PC-3 (cell line): Measurements from ENCODE around the gene ZC3HAV1. TPM values are rescaled to one million over a fixed set of nuclear protein-coding genes. Genes with fewer than 3 reads are reported as not detected.

Source experiments
- ATAC-seq: fragments of 200-7000 bp; cut with Tn5 transposase; 2 replicates; pipeline ENCODE4 v1.9.1; 2020; ENCODE audit warnings: mild to moderate bottlenecking, moderate library complexity
- BruUV-seq: library from RNA; stranded (reverse); fragments of 400-500 nt; replicated peaks from 2 replicates; lab custom pipeline; 2021; lab: Mats Ljungman, UMichigan
- CTCF ChIA-PET: fragments of 300-600 bp; sonication (Branson Sonifier 250); formaldehyde crosslinking; loops from one replicate; lab custom pipeline; 2022; ENCODE audit warnings: antibody characterized with exemption; lab: Charles Lee
- POLR2A ChIA-PET: fragments of 300-600 bp; sonication (Branson Sonifier 250); formaldehyde crosslinking; loops from one replicate; lab custom pipeline; 2022; ENCODE audit warnings: antibody characterized with exemption; ENCODE audit not compliant: unreplicated experiment; lab: Charles Lee
- DNase-seq: peaks from one replicate; pipeline ENCODE4 v3.0.0-alpha.2; 2015
- H2AFZ ChIP-seq: fragments of 300-600 bp; sonication (generic); 2 replicates; pipeline ENCODE4 v1.6.0; 2016; ENCODE audit warnings: antibody characterized with exemption, low read length
- H3F3A ChIP-seq: fragments of 300-600 bp; sonication (generic); one replicate; pipeline ENCODE4 v1.6.0; 2017; ENCODE audit warnings: antibody characterized with exemption, low read length, control low read depth, mild to moderate bottlenecking; ENCODE audit not compliant: unreplicated experiment
- H3K27ac ChIP-seq: fragments of 300-600 bp; sonication (generic); 2 replicates; pipeline ENCODE4 v1.5.1; 2016; ENCODE audit warnings: mild to moderate bottlenecking, low read length
- H3K27me3 ChIP-seq: fragments of 300-600 bp; sonication (generic); 2 replicates; pipeline ENCODE4 v1.6.1; 2016; ENCODE audit warnings: low read length, mixed read lengths
- H3K36me3 ChIP-seq: fragments of 300-600 bp; sonication (generic); 2 replicates; pipeline ENCODE4 v1.6.1; 2016; ENCODE audit warnings: low read depth, mixed run types, low read length, mixed read lengths
- H3K4me1 ChIP-seq: fragments of 300-600 bp; sonication (generic); 2 replicates; pipeline ENCODE4 v1.5.1; 2016; ENCODE audit warnings: low read length; ENCODE audit not compliant: insufficient read depth
- H3K4me2 ChIP-seq: fragments of 300-600 bp; sonication (generic); 2 replicates; pipeline ENCODE4 v1.6.0; 2016; ENCODE audit warnings: low read length
- H3K4me3 ChIP-seq: fragments of 300-600 bp; sonication (generic); 2 replicates; pipeline ENCODE4 v1.5.1; 2016; ENCODE audit warnings: mild to moderate bottlenecking, low read length, mixed read lengths
- H3K79me2 ChIP-seq: fragments of 300-600 bp; sonication (generic); 2 replicates; pipeline ENCODE4 v1.6.1; 2017; ENCODE audit warnings: low read length, mixed read lengths
- H3K9ac ChIP-seq: fragments of 300-600 bp; sonication (generic); 2 replicates; pipeline ENCODE4 v1.6.0; 2016; ENCODE audit warnings: mild to moderate bottlenecking, low read length
- H3K9me2 ChIP-seq: fragments of 300-600 bp; sonication (generic); replicated peaks from 2 replicates; pipeline ENCODE4 v1.6.1; 2016; ENCODE audit warnings: mixed run types, low read length, mixed read lengths
- H3K9me3 ChIP-seq: fragments of 300-600 bp; sonication (generic); 2 replicates; pipeline ENCODE4 v1.6.1; 2016; ENCODE audit warnings: low read length, mixed read lengths
- H4K20me1 ChIP-seq: fragments of 300-600 bp; sonication (generic); 2 replicates; pipeline ENCODE4 v1.6.1; 2016; ENCODE audit warnings: low read length, mixed read lengths
- CTCF ChIP-seq: fragments of 300-600 bp; sonication (generic); conservative IDR thresholded peaks from 2 replicates; pipeline ENCODE4 v1.5.1; 2017; ENCODE audit warnings: antibody characterized with exemption, low read depth, mild to moderate bottlenecking, low read length
- EZH2 ChIP-seq: fragments of 300-600 bp; sonication (generic); IDR thresholded peaks from one replicate; pipeline ENCODE4 v1.6.1; 2017; ENCODE audit warnings: antibody characterized with exemption, mild to moderate bottlenecking, low read length; ENCODE audit not compliant: unreplicated experiment
- EZH2phosphoT487 ChIP-seq: fragments of 300-600 bp; sonication (generic); IDR thresholded peaks from 2 replicates; pipeline ENCODE4 v1.6.1; 2018; ENCODE audit warnings: mild to moderate bottlenecking, antibody characterized with exemption, low read length, borderline replicate concordance
- intact Hi-C: fragments of 100-400 bp; cut with micrococcal nuclease; formaldehyde crosslinking; loops from 2 replicates; pipeline ENCODE4 v1.9.0; 2023
- total RNA-seq: library from RNA; depleted of rRNA; stranded (reverse); fragments of >200 nt; gene quantifications from 2 replicates; pipeline ENCODE4 v1.2.3, GENCODE V29; 2014

Gene ZC3HAV1
- total RNA-seq, 1 experiment from 2014 or later, result 19.6 TPM

GRCh38 chr7:139118805-139119485 lies 9.4 kb upstream of the ZC3HAV1 start:
- Histone ChIP-seq H3K4me2 (peak overlapping the region; percentile 56), H3K4me1 (peaks cover 22% of the 10 kb centered on the region), H3K27me3 (no peaks in the 10 kb centered on the region), H3K27ac (no peak overlapping the region), H3K36me3 (no peaks in the 10 kb centered on the region), H2AFZ (0 out of 2 replicates have a peak overlapping the region, but pooled peaks have one; percentile 3), H3K79me2 (no peaks in the 10 kb centered on the region), H3K4me3 (peak overlapping the region; percentile 20; the same call in 1 of the 2 replicates), H3K9ac (no peak overlapping the region), H3K9me2 (no peaks in the 10 kb centered on the region), H3K9me3 (no peaks in the 10 kb centered on the region), H4K20me1 (no peaks in the 10 kb centered on the region), H3F3A (no peaks in the 10 kb centered on the region)
- CTCF ChIA-PET, result no interaction called here
- intact Hi-C loops, result no loop called here
- no peak for ATAC-seq
- TF ChIP-seq CTCF (no peak), EZH2 (no peak), EZH2phosphoT487 (no peak)
- POLR2A ChIA-PET, result no interaction called here
- no peak for DNase-seq
- no TSS peak for BruUV-seq

- Histone ChIP-seq H3K4me2 (peak overlapping the region; percentile 56), H3K9me3 (no peaks in the 10 kb centered on the region), H3K36me3 (no peaks in the 10 kb centered on the region), H3K4me3 (peak overlapping the region; percentile 20; the same call in 1 of the 2 replicates), H4K20me1 (no peaks in the 10 kb centered on the region), H3K79me2 (no peaks in the 10 kb centered on the region), H2AFZ (0 out of 2 replicates have a peak overlapping the region, but pooled peaks have one; percentile 3), H3K9ac (no peak overlapping the region), H3F3A (no peaks in the 10 kb centered on the region), H3K9me2 (no peaks in the 10 kb centered on the region), H3K4me1 (peaks cover 22% of the 10 kb centered on the region), H3K27me3 (no peaks in the 10 kb centered on the region), H3K27ac (peak overlapping the region; percentile 41; the same call in 1 of the 2 replicates)
- DNase-seq (peak; percentile 93), ATAC-seq (peak; percentile 95)
- TF ChIP-seq EZH2 (no peak), EZH2phosphoT487 (no peak), CTCF (no peak)
- intact Hi-C loops, result no loop called here
- POLR2A ChIA-PET, result interaction anchor here (0.6 kb wide), 1 partner anchor 304 kb away, joined by 3 read pairs; no protein-coding TSS in a partner anchor
- no TSS peak for BruUV-seq
- CTCF ChIA-PET, result interaction anchor here (0.5 kb wide), 1 partner anchor 84 kb away, joined by 6 read pairs; no protein-coding TSS in a partner anchor
Observed at GRCh38 chr7:139118234-139118804, 8.8 kb upstream of the ZC3HAV1 start.
